ENCODE measurements around the gene BTNL3.
"Not testable (repeated sequence)": the region's sequence is repeated elsewhere in the genome, so short reads cannot be mapped to it uniquely, and the experiment has no call there.

The BTNL3 gene

GRCh38 chr5:181024245-181025064 is 35.8 kb downstream of the BTNL3 start:
- DNase-seq: no peak

DNA sequence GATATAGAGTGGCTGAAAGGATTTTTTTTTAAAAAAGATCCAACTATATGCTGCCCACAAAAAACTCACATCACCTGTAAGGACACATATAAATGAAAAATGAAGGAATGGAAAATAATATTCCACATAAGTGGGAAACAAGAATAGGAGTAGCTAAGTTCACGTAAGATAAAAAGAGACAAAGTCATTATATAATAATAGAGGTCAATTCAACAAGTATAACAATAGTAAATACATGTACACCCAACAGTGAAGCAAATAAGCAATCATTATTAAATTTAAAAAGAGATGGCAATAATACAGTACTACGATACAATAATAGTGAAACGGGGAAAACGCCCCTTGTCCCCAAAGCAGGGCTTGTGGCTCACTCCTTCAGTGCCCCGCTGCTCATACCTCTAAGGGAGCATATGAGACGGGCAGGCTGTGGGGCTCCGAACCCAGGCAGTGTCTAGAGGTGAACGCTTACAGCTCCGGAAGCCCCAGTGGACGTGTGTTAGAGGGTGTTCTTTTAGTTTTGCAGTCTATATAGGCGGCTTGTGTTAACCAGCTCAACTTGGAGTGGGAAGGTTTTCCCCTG is 38.9 kb downstream of the BTNL3 start:
- DNase-seq: no peak

DNA sequence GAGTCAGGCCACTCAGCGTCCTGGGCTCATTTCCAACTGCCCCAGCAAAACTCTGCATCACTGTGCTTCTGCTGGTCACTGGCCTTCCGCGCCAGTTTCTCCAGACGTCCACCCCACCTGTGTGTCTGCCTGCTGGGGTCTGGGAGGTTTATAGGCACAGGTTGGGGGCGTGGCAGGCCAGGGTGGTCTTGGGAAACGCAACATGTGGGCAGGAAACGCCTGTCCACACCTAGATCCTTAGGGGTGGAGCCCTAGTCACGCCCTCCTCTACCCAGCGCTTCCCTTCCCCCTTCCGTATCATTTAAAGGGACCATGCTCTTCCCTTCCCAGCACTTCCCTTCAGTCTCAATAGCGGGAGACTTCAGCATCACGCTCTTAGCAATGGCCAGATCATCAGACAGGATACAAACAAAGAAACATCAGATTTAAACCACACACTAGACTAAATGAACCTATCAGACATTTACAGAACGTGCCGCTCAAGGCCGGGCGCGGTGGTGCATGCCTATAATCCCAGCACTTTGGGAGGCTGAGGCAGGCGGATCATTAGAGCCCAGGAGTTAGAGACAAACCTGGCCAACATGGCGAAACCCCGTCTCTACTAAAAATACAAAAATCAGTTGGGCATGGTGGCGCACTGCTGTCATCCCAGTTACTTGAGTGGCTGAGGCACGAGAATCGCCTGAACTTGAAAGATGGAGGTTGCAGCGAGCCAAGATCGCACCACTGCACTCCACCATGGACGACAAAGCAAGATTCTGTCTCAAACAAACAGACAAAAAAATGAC is 39.6 kb downstream of the BTNL3 start:
- no peak for DNase-seq

DNA sequence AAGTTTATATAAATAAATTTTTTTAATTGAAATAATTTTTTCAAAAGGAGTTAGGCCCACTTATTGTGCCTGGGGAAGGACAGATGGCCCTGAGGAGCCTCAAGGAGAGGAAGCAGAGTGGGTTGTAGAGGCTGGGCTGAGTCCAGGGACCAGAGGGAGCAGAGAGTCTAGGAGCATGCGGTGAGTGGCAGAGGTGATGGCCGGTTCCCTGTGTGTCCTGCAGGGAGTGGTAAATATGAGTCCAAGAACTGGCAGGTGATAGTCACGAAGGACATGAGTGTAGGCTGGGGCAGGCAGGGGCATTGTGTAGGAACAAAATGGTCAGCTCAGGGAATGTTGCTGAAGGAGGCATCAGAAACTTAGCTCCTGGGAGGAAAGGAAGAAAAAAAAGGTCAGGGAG is 43.1 kb downstream of the BTNL3 start:
- no peak for DNase-seq

- no peak for DNase-seq
Measured at GRCh38 chr5:181035991-181036815, 47.6 kb downstream of the BTNL3 start.

DNA sequence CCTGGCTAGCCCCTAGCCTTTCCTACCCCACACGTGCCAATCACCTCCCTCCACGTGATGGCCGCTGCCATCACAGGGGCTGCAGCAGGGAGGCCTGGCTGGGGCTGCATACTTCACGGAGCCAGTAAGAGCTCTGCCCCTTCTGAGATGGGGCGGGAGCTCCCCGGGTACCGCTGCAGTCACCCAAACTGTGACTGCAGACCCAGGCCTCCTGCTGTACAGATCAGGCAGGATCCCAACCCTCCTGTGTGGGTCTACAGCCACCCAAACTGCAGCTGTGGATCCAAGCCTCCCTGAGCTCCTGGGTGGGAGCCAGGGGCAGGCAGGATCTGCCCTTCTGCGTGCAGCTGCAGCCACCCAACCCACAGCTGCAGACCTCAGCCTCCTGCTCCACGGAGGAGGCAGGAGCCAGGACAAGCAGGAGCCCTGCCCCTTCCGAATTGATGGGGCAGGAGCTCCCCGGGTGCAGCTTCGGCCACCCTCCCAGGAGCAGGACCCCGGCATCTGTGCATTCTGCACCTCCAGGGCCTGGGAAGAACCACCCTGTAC is 48.2 kb downstream of the BTNL3 start:
- DNase-seq: no peak

GRCh38 chr5:181037365-181037861 is 48.8 kb downstream of the BTNL3 start:
- DNase-seq: no peak

- no peak for DNase-seq
Measured at GRCh38 chr5:181039471-181039870, 50.8 kb downstream of the BTNL3 start.

- no peak for DNase-seq
Measured at GRCh38 chr5:181039931-181040630, 51.4 kb downstream of the BTNL3 start, which contains the start of gene BTNL9. TSS of gene BTNL9 (plus strand) at chr5:181040266. CDS start at chr5:181045490, 5,224 bp downstream.

DNA sequence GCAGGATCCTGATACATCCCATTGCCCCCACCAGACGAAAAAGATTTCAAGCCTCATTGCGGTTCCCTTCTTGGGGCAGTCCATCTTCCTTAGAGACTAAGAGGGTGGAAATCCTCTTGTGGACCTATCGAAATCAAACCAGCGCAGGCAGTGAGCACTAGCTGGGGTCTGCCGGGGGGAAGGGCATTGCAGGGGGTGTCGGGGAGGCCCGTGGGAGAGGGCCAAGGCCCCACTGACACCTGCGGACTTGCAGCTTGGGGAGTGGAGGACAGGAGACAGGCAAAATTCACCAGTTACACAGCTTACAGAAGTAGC is 51.9 kb downstream of the BTNL3 start:
- DNase-seq: no peak

- DNase-seq: no peak
Measured at GRCh38 chr5:181041043-181041442, 52.4 kb downstream of the BTNL3 start.

DNA sequence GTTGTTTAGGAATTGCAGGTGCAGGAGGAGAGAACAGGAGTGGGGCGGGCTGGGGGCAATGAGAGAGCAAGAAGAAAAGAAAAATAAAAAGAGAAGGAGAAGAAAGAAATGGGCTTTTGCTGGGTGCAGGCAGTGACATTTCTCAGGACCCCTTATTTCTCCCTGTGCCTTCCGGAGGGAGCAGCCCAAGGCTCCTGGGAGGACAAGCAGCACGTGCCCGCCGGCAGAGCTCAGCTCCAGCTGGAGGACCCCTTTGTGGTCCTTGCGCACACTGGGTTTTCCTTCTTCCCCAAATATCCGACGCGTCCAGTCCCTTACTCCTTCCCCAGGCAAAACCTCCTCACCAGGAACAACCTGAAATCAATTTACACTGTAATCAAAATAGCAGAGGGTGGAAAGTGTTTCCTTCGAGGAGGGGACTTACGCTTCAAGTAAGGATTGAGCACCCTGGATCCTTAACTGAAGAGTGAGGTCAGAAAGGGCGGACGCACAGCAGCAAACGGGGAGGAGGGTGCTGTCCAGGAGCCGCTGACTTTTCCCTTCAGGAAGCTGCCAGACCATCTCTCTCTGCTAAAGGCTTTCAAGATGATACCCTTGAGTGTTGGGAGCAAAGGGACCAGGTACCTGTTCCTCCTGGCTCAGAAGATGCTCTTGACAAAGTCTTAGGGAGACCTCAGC is 53.5 kb downstream of the BTNL3 start:
- DNase-seq: no peak

DNA sequence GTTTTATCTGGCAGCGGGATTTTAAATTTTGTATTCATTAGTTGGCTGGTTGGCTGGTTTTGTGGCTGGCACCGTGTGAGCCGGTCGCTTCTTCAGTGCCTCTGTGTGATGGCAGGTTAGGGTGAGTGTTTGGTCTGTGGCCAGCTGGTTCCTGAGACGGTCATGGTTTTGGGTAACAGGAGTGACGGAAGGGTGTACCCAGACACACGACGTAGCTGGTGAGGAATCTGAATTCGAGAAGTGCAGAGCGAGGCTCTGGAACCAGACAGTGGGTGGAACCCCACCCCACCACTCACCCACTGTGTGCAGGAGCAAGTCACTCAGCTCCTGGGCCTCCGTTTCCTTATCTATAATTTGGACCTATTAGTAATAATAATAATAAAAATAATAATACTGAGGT is 54.1 kb downstream of the BTNL3 start:
- no peak for DNase-seq

DNA sequence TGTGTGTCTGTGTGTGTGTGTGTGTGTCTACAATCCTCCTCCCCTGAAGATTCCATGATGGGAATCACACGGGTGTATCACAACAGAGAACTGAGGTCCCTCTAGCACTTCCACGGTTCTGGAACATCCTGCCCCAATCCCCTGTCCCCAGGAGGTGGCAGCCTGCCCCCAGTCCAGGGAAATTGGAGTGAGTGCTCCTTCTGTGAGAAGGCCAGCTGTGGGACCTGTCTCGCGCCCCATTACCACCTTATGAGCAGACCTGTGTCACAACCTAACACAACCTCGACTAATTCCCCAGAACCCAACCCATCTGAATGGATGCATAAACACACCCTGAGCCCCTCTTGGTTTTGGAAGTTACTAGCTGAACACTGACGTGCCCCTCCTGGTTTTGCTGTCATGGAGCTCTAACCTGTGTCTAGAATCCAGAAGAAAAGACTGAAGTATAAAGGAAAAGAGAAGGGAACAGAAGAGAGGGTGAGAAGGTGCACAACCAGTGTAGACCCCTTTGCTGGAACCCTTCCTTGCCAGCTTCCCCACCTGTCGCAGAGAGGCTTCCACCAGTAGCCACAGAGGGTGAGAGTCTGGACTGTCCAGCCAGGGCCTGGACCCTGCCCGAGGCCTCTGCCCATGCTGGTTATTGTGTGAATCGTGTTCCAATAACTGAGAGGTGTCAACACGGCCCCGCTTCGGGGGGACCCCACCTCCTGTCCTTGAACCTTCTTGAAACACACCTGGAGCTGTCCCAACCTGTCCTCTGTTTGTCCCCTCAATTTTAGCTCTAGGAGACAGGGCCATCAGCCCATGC is 54.8 kb downstream of the BTNL3 start:
- DNase-seq: no peak

- no peak for DNase-seq
Measured at GRCh38 chr5:181044093-181044599, 55.5 kb downstream of the BTNL3 start.

DNA sequence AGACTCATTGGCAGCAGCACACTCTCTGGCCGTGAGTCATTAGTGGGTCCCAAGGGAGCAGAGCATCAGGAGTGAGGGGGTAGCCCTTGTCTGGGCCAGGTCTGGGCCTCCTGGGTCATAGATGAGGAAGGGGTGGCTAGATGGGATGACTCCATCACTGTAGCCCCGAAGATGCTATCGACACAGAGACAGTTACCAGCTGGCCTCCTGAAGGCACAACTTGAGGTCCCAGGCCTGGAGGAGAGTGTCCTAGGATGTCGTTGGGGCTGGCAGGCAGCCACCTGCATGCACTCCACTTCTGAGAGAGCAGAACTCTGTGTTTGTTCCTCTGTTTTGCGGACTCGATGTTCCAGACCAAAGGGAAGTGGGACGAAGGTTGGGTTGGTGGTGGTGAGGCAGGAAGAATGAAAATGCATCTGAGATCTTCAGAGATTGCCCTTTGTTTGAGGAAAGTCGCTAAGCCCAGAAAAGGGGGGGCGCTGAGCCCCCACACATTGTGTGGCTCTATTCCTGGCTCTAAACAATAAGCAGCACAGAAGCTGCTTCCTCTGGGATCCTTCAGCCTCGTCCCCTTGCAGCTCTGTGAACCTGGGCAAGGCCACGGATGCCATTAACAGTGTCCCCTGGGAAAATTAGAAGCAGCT is 56.1 kb downstream of the BTNL3 start:
- no peak for DNase-seq

DNA sequence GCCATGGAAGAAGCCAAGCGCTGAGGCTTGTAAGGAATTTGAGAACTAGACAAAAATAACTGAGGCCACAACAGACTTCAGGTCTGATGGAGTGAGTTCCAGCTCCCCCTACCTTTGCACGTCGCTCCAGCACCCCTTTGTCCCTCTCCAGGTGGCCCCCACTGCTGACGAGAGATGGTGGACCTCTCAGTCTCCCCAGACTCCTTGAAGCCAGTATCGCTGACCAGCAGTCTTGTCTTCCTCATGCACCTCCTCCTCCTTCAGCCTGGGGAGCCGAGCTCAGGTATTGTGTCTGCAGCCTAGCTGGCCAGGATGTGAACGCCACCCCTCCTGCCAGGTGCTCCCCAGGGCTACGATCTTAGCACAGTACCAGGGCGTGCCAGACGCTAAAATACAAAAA is 56.7 kb downstream of the BTNL3 start:
- DNase-seq: no peak

DNA sequence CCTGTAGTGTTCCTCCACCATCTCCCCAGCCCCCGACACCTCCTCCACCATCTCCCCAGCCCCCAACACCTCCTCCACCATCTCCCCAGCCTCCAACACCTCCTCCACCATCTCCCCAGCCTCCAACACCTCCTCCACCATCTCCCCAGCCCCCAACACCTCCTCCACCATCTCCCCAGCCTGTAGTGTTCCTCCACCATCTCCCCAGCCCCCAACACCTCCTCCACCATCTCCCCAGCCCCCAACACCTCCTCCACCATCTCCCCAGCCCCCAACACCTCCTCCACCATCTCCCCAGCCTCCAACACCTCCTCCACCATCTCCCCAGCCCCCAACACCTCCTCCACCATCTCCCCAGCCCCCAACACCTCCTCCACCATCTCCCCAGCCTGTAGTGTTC is 57.2 kb downstream of the BTNL3 start:
- DNase-seq: not testable (repeated sequence)

DNA sequence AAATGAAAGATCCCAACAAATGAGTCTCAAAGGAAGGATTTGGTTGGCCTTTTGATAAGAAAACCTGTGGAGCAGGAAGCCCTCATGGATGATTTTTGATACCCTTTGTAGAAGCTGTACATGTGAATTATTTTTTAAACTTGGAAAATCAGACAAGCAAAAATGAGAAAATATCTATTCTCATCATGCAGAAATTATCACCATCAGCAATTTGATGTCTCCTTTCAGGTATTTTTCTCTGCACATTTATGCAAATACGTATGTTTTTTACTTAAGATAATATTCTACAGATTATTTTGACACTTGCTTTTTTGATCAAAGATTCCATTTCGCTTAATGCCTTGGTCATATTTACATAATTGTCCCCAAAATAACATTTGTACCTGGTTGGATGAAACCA is 58.6 kb downstream of the BTNL3 start:
- DNase-seq: no peak

DNA sequence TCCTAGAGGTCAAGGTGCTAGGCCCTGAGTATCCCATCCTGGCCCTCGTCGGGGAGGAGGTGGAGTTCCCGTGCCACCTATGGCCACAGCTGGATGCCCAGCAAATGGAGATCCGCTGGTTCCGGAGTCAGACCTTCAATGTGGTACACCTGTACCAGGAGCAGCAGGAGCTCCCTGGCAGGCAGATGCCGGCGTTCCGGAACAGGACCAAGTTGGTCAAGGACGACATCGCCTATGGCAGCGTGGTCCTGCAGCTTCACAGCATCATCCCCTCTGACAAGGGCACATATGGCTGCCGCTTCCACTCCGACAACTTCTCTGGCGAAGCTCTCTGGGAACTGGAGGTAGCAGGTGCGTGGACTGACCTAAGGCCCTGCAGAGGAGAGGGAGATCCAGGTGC is 59.3 kb downstream of the BTNL3 start:
- DNase-seq: no peak

Measured in kidney glomerular epithelial cell (primary cell).